ENCODE data around the gene TEDC1.
"Not testable (repeated sequence)": the region's sequence is repeated elsewhere in the genome, so short reads cannot be mapped to it uniquely, and the experiment has no call there.

Gene TEDC1

GRCh38 chr14:105528586-105529318 lies 37.7 kb downstream of the TEDC1 start:
- DNase-seq: no peak

GRCh38 chr14:105529319-105529568 lies 38.2 kb downstream of the TEDC1 start:
- no peak for DNase-seq

DNA sequence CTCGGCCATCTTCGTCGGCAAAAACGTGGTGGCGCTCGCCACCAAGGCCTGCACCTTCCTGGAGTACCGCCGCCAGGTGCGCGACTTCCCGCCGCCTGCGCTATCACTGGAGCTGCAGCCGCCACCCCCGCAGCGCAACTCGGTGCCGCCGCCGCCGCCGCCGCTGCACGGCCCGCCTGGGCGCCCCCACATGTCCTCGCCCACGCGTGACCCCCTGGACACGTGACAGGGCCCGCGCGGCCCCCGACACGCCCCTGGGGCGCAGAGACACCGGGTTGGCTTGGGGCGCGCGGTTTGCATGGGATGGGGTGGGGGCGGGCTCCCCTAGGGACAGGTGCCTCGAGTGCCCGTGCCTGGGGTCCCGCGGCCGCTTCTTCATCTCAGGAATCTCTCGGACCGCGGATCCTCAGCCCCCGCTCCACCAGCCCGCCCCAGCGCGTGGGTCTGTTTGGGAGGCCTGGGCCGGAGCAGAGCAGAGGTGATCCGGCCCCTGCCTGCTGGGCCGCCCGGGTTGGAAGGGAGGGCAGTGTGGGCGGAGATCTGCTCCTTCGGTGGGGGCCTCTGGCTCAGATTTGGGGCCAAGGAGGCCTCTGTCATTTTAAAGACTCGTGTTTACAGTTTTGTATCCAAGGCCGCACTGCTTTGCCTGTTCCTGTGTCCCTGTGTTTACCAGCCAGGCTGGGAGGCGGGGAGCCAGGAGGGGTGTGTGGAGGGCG lies 38.7 kb downstream of the TEDC1 start:
- DNase-seq: no peak

GRCh38 chr14:105530285-105531087 lies 39.4 kb downstream of the TEDC1 start:
- DNase-seq: no peak

DNA sequence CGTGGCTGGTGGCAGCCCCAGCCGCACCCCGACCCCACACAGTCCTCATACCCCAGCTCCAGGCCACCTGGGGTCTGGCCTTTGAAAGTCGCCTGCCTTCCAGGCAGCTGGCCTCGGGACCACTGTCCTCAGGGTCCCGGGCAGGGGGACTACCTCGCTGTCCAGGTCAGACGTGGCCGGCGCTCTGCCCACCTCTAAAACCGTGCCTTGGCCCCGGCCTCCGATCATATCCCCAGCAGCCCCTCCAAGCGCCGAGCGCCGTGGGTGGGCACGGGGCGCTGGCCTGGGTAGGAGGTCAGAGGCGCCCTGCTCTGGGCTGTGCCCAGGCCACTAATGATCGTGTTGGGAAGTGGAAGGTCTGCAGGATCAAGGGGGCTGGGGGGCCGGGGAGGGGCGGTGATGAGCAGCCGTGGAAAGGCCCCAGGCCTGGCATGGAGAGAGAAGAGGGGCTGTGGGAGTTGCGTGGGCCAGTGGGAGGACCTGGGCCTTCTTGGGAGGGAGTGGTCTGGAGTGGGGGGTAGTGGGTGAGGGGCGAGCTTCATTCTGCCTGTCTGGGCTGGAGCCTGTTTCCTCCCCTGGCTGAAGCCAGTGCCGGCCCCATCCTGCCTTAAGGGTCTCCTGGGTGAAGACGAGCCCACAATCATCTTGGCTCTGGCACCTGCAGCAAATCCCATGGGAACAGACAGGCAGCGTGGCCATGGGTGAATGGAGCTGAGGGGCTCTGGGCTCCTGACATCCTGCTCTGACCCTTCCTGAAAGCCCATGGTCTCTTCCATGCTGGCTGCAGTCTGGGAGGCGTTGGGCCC lies 40.2 kb downstream of the TEDC1 start:
- DNase-seq: no peak

- DNase-seq: no peak
These were observed 41.0 kb downstream of the TEDC1 start for GRCh38 chr14:105531894-105532623.

DNA sequence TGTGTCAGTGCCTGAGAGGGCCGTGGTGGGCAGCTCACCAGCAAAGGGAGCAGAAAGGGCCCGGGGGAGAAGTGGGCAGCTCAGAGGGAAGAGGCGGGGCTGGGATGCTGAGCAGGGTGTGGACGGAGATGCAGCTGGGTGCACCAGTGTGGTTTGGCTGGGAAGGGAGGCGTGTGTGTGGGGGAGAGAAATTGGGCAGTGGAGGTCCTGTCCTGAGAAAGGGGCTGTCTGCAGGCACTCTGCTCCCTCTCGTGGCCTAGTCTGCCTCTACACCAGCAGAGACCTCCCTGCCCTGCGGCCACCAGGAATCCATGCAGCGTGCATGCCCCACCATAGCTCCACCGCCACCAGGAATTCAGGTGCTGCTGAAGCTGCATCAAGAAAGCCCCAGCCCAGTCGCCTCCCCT lies 41.7 kb downstream of the TEDC1 start:
- no peak for DNase-seq

DNA sequence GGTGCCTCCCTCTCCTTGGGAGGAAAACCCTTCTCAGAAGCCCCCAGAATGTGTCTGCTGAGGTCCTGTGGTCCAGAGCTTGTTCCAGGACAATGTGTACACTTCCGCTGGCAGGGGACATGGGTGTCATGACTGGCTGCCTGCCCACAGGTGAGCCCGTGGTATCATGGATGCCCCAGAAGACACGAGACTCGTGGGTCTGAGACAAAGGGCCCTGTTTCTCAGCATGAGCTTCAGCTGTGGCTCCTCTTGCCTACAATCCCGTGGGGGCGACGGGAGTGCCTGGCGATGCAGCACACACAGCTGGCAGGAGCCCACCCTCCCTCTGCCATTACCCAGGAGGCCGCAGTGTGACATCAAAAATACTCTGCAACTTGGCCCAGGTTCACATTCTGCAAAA lies 42.3 kb downstream of the TEDC1 start:
- DNase-seq: no peak

DNA sequence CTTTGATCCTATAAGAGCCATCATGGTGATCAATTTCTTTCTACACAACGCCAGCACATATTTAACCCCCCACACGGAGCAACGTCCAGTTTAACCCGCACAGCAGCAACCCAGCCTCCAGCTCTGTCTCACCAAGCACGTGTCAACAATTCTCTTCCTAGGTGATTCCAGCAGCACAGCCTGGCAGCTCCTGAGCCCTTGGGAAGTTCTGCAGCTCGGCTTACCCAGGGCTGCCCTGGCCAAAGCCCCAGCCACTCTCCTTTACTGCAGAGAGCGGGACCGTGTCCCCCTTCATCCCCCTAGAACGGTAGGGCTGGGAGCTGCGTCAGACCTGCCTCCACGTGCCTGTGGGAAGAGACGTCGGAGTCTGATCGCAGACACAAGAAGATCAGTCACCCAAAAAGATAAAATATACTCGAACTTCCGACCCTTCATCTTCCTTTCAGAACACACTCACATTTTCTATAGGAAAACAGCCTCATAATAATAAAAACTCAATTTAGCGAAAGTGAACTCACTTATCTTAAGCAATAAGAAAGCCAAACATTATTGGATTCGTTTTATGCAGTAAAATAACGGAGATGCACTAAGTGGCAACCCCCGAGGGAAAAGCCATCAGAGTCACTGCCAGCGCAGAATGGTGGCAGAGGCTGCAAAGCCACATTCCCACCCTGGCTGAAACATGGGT lies 42.9 kb downstream of the TEDC1 start:
- DNase-seq: no peak

GRCh38 chr14:105534586-105534985 lies 43.5 kb downstream of the TEDC1 start:
- no peak for DNase-seq

DNA sequence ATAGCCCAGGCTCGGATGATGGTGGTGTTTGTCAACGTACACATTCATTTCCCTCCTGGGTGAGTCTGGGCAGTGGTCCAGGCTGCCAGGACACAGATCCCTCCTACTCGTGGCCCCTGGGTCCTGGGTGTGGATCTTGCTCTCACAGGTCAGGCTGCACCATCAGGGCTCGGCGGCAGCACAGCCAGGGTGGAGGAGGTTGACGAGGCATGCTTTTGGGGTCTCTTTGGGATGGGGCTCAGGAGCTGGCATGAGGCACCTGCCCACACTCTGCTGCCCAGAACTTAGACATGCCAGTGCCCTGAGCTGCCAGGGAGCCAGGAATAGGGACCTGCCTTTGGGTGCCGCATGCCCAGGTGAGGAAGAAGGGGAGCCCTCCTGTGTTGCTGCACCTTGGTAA lies 45.0 kb downstream of the TEDC1 start:
- no peak for DNase-seq

GRCh38 chr14:105536691-105537579 lies 45.9 kb downstream of the TEDC1 start:
- DNase-seq: no peak

DNA sequence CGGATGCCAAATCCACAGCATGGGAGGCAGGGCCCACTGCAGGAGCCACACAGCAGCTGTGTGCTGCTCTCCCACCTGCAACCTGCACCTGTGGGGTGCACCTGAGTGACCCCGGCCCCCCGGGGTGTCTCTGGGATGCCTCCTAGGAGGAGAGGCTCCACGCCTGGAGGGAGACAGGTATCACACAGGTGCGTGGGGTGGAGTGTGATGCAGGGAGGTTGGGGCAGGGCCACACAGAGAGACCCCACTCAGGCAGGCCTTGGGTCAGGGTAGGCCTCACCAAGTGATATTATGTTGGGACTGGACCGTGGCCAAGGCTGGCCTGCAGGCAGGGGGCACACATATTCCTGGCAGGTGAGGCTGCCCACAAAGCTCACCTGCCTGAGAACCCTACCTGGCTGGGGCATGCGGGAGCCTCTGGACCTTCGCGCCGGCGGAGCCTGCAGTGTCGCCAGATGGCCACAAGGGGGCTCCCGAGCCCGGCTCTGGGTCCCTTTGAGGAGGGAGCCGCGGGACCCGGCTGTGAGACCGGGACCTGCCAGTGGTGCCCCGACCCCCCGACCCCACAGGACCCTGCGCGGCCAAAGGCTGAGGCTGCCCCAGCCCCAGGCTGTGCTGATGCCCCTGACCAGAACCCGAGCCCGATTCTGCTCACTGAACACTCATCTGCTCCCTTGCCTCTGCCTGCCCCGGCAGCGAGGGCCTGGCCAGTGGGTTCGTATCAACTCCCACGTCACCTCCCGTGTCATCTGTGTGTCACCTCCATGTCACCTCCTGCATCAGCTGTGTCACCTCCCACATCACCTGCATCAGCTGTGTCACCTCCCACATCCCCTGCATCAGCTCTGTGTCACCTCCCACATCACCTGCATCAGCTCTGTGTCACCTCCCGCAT lies 46.8 kb downstream of the TEDC1 start:
- no peak for DNase-seq

GRCh38 chr14:105538481-105539049 lies 47.5 kb downstream of the TEDC1 start:
- no peak for DNase-seq

- no peak for DNase-seq
These were observed 49.8 kb downstream of the TEDC1 start for GRCh38 chr14:105540811-105541210.

- DNase-seq: no peak
These were observed 50.3 kb downstream of the TEDC1 start for GRCh38 chr14:105541218-105541875.

GRCh38 chr14:105545676-105546075 lies 54.6 kb downstream of the TEDC1 start:
- not testable (repeated sequence) for DNase-seq

DNA sequence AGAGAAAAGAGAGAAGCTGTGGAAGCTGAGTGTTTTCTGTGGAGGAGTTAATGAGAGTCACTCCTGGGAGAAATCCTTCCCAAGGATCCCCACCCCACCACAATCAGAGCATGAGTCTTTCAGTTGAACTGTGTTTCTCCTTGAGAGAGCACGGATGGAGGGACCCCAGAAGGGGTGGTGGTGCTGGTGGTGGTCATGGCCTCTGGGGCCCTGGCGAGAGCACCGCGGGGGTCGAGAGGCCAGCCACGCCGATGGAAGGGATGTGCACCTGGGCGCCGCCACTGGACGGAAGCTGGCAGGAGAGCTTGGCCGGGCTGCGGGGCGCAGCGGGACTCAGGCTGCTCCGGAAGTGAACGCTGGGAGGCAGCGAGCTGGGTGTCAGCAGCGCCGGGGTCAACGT lies 55.4 kb downstream of the TEDC1 start:
- not testable (repeated sequence) for DNase-seq

DNA sequence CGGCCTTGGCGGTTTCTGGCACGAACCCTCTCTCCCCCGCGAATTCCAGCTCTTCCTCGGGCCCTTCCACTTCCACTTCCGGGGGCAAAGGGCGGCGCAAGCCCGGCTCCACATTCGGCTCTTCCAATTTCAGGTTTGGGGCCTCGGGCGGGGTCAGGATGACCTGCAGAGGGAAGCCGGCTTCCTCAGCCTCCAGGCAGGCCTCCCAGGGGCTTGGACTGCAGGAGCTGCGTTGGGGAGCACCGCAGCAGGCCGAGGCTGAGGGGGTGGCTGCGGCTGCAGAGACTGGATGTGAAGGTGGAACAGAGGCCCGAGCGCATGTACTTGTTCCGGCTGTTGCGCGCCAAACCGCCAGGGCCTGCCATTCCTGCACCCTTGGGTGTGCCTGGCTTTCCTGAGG lies 56.0 kb downstream of the TEDC1 start:
- DNase-seq: not testable (repeated sequence)

Data from NCI-H1417 treated with DMSO at 0.1 percent for 48 hours (cell line).